Mononuclear cell (primary cell): Measurements from ENCODE around the gene TEDC1. TPM values are rescaled to one million over a fixed set of nuclear protein-coding genes. Genes with fewer than 3 reads are reported as not detected.

Source experiments
- H3K27me3 ChIP-seq: 2 replicates; pipeline ENCODE4 v1.6.0; 2011; ENCODE audit warnings: low read length, control low read depth; ENCODE audit not compliant: insufficient read depth
- H3K4me1 ChIP-seq: 2 replicates; pipeline ENCODE4 v1.5.1; 2011; ENCODE audit warnings: mild to moderate bottlenecking, low read length, control low read depth; ENCODE audit not compliant: insufficient read depth
- H3K4me3 ChIP-seq: 2 replicates; pipeline ENCODE4 v1.5.1; 2011; ENCODE audit warnings: mild to moderate bottlenecking, low read length, moderate library complexity
- H3K9me3 ChIP-seq: 2 replicates; pipeline ENCODE4 v1.5.1; 2011; ENCODE audit warnings: low read depth, mild to moderate bottlenecking, control low read depth, low read length
- total RNA-seq: library from RNA; depleted of rRNA; stranded (reverse); fragments of >200 nt; gene quantifications from one replicate; pipeline ENCODE4 v1.2.3, GENCODE V29; 2012

Gene TEDC1
- total RNA-seq, 1 donor, result 19.9 TPM

- peaks cover 27% of the 10 kb centered on the region for H3K27me3 ChIP-seq
- H3K9me3 ChIP-seq, result no peaks in the 10 kb centered on the region
- H3K4me1 ChIP-seq, result peaks cover 31% of the 10 kb centered on the region
- H3K4me3 ChIP-seq, result no peak overlapping the region
Observed at GRCh38 chr14:105527381-105527825, 36.4 kb downstream of the TEDC1 start.

DNA sequence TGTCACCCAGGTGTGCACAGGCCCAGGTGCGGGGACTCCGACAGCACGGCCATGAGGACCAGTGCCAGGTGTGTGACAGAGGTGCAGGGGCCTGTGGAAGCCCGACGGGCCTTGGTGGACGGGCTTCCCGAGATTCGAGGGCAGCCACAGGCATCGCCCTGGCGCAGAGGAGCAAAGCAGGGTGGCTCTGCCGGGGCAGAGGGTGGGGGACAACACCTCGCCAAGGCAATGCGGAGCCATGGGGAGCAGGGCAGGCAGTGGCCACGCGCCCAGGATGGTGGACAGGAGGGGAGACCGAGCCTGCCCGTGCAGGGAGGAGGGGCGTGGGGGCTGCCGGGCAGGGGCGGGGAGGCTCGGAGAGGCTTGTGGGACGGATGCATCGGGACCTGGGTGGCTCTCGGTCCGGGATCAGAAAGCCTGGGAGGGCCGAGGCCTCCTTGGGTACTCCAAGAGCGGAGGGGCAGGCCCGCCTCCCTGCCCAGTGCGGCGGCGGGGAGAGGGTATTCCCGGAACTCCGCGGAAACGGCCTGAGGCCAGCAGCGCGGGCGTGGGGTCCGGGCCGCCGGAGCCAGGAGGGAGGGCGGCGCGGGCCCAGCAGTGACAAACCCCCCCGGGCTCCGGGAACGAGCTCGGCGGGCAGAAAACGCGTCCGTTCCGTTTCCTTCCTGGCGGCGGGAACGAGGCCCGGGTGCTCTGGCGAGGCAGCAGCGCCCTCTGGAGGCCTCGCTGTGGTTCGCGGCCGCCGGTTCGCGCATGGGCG, 37.0 kb downstream of the TEDC1 start:
- H3K4me1 ChIP-seq, result peaks cover 37% of the 10 kb centered on the region

DNA sequence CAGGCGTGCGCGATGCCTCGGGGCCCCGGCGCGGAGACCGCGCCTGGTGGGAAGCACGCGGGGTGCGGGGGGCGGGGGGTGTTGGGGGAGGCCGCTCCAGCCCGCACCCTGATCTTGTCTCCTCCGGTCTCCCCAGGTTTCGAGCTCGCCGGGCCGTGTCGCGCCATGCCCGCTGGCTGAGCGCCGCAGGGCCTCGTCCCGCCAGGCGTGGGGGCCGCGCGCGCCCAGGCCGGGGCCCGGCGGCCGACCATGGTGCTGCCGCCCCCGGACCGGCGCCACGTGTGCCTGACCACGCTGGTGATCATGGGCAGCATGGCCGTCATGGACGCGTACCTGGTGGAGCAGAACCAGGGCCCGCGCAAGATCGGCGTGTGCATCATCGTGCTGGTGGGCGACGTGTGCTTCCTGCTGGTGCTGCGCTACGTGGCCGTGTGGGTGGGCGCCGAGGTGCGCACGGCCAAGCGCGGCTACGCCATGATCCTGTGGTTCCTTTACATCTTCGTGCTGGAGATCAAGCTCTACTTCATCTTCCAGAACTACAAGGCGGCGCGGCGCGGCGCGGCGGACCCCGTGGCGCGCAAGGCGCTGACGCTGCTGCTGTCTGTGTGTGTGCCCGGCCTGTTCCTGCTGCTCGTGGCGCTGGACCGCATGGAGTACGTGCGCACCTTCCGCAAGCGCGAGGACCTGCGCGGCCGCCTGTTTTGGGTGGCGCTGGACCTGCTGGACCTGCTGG, 37.7 kb downstream of the TEDC1 start:
- Histone ChIP-seq H3K9me3 (no peaks in the 10 kb centered on the region), H3K4me1 (peaks cover 38% of the 10 kb centered on the region), H3K27me3 (peaks cover 27% of the 10 kb centered on the region), H3K4me3 (no peak overlapping the region)

More for the DNA sequence above, 37.0 kb downstream of the TEDC1 start:
- peak overlapping the region; percentile 28 for H3K4me3 ChIP-seq
- peaks cover 27% of the 10 kb centered on the region for H3K27me3 ChIP-seq
- no peaks in the 10 kb centered on the region for H3K9me3 ChIP-seq

GRCh38 chr14:105529319-105529568, 38.2 kb downstream of the TEDC1 start:
- peaks cover 24% of the 10 kb centered on the region for H3K27me3 ChIP-seq
- no peaks in the 10 kb centered on the region for H3K9me3 ChIP-seq
- H3K4me1 ChIP-seq, result peaks cover 38% of the 10 kb centered on the region
- H3K4me3 ChIP-seq, result no peak overlapping the region

DNA sequence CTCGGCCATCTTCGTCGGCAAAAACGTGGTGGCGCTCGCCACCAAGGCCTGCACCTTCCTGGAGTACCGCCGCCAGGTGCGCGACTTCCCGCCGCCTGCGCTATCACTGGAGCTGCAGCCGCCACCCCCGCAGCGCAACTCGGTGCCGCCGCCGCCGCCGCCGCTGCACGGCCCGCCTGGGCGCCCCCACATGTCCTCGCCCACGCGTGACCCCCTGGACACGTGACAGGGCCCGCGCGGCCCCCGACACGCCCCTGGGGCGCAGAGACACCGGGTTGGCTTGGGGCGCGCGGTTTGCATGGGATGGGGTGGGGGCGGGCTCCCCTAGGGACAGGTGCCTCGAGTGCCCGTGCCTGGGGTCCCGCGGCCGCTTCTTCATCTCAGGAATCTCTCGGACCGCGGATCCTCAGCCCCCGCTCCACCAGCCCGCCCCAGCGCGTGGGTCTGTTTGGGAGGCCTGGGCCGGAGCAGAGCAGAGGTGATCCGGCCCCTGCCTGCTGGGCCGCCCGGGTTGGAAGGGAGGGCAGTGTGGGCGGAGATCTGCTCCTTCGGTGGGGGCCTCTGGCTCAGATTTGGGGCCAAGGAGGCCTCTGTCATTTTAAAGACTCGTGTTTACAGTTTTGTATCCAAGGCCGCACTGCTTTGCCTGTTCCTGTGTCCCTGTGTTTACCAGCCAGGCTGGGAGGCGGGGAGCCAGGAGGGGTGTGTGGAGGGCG, 38.7 kb downstream of the TEDC1 start:
- Histone ChIP-seq H3K9me3 (no peaks in the 10 kb centered on the region), H3K4me3 (no peak overlapping the region), H3K27me3 (peaks cover 22% of the 10 kb centered on the region), H3K4me1 (peaks cover 38% of the 10 kb centered on the region)

- H3K4me1 ChIP-seq, result peaks cover 38% of the 10 kb centered on the region
- H3K27me3 ChIP-seq, result peaks cover 18% of the 10 kb centered on the region
- H3K4me3 ChIP-seq, result no peak overlapping the region
- no peaks in the 10 kb centered on the region for H3K9me3 ChIP-seq
Observed at GRCh38 chr14:105530285-105531087, 39.4 kb downstream of the TEDC1 start.

DNA sequence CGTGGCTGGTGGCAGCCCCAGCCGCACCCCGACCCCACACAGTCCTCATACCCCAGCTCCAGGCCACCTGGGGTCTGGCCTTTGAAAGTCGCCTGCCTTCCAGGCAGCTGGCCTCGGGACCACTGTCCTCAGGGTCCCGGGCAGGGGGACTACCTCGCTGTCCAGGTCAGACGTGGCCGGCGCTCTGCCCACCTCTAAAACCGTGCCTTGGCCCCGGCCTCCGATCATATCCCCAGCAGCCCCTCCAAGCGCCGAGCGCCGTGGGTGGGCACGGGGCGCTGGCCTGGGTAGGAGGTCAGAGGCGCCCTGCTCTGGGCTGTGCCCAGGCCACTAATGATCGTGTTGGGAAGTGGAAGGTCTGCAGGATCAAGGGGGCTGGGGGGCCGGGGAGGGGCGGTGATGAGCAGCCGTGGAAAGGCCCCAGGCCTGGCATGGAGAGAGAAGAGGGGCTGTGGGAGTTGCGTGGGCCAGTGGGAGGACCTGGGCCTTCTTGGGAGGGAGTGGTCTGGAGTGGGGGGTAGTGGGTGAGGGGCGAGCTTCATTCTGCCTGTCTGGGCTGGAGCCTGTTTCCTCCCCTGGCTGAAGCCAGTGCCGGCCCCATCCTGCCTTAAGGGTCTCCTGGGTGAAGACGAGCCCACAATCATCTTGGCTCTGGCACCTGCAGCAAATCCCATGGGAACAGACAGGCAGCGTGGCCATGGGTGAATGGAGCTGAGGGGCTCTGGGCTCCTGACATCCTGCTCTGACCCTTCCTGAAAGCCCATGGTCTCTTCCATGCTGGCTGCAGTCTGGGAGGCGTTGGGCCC, 40.2 kb downstream of the TEDC1 start:
- Histone ChIP-seq H3K27me3 (peaks cover 14% of the 10 kb centered on the region), H3K4me3 (no peak overlapping the region), H3K4me1 (peaks cover 38% of the 10 kb centered on the region), H3K9me3 (no peaks in the 10 kb centered on the region)

DNA sequence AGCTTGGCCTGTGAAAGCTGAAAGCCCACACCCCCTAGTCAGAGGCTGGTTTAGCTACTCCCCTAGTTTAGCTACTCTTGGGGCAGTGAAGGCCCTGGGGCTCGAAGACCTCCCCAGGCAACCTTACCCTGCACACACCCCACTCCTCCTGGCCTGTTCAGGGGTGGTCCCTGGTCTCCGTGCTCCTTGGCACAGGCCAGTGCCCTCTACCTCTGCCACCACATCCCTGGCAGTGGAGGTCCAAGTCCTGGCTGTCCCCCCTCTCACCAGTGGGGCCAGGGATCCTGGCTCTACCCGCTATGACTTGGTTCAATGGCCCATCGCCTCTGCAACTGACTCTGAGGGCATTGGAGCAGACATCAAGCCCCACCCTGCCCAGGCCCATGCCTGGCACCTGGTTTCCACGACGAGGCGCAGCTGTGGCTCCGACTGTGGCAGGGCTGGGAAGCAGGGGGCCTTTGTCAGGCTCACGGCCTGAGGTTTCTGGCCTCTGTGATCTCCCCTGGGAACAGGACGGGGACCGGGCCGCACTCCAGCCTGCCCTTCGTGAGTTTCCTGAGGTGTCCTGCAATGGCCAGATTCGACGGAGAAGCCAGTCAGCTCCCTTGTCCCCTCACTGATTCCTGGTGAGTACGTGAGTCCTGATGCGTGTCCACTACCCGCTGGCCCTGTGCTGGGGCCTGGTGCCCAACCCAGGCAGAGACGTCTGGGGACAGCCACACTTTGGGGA, 41.0 kb downstream of the TEDC1 start:
- Histone ChIP-seq H3K27me3 (peaks cover 12% of the 10 kb centered on the region), H3K4me1 (peaks cover 34% of the 10 kb centered on the region), H3K9me3 (no peaks in the 10 kb centered on the region), H3K4me3 (no peak overlapping the region)

DNA sequence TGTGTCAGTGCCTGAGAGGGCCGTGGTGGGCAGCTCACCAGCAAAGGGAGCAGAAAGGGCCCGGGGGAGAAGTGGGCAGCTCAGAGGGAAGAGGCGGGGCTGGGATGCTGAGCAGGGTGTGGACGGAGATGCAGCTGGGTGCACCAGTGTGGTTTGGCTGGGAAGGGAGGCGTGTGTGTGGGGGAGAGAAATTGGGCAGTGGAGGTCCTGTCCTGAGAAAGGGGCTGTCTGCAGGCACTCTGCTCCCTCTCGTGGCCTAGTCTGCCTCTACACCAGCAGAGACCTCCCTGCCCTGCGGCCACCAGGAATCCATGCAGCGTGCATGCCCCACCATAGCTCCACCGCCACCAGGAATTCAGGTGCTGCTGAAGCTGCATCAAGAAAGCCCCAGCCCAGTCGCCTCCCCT, 41.7 kb downstream of the TEDC1 start:
- Histone ChIP-seq H3K9me3 (no peaks in the 10 kb centered on the region), H3K4me3 (no peak overlapping the region), H3K4me1 (peaks cover 28% of the 10 kb centered on the region), H3K27me3 (peaks cover 7% of the 10 kb centered on the region)

DNA sequence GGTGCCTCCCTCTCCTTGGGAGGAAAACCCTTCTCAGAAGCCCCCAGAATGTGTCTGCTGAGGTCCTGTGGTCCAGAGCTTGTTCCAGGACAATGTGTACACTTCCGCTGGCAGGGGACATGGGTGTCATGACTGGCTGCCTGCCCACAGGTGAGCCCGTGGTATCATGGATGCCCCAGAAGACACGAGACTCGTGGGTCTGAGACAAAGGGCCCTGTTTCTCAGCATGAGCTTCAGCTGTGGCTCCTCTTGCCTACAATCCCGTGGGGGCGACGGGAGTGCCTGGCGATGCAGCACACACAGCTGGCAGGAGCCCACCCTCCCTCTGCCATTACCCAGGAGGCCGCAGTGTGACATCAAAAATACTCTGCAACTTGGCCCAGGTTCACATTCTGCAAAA, 42.3 kb downstream of the TEDC1 start:
- H3K4me3 ChIP-seq, result no peak overlapping the region
- peaks cover 25% of the 10 kb centered on the region for H3K4me1 ChIP-seq
- peaks cover 6% of the 10 kb centered on the region for H3K27me3 ChIP-seq
- no peaks in the 10 kb centered on the region for H3K9me3 ChIP-seq

- Histone ChIP-seq H3K4me3 (no peak overlapping the region), H3K9me3 (no peaks in the 10 kb centered on the region), H3K4me1 (peaks cover 21% of the 10 kb centered on the region), H3K27me3 (peaks cover 3% of the 10 kb centered on the region)
Observed at GRCh38 chr14:105533811-105534498, 42.9 kb downstream of the TEDC1 start.

DNA sequence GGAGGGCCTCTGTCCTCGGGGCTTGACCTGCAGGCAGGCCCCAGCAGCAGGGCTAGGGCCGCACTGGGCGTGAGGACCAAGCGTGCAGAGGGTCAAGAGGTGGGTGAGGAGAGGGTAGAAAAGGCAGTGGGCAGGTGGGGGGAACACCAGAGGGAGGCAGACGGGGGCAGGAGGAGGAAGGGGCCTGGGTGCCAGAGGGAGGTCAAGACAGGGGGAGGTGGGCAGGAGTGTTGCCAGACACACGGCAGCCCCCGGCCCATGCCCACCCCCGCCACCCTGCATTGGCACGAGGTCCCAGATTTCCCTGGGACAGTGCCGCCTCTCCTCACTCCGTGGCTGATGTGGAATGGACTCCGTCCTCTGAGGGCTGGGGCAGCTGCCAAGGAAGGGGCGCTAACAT, 43.5 kb downstream of the TEDC1 start:
- Histone ChIP-seq H3K9me3 (no peaks in the 10 kb centered on the region), H3K4me1 (peaks cover 15% of the 10 kb centered on the region), H3K4me3 (no peak overlapping the region), H3K27me3 (no peaks in the 10 kb centered on the region)

DNA sequence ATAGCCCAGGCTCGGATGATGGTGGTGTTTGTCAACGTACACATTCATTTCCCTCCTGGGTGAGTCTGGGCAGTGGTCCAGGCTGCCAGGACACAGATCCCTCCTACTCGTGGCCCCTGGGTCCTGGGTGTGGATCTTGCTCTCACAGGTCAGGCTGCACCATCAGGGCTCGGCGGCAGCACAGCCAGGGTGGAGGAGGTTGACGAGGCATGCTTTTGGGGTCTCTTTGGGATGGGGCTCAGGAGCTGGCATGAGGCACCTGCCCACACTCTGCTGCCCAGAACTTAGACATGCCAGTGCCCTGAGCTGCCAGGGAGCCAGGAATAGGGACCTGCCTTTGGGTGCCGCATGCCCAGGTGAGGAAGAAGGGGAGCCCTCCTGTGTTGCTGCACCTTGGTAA, 45.0 kb downstream of the TEDC1 start:
- Histone ChIP-seq H3K4me1 (peaks cover 14% of the 10 kb centered on the region), H3K4me3 (no peak overlapping the region), H3K27me3 (no peaks in the 10 kb centered on the region), H3K9me3 (no peaks in the 10 kb centered on the region)
